Measurements from ENCODE around the gene LY9.

DNA sequence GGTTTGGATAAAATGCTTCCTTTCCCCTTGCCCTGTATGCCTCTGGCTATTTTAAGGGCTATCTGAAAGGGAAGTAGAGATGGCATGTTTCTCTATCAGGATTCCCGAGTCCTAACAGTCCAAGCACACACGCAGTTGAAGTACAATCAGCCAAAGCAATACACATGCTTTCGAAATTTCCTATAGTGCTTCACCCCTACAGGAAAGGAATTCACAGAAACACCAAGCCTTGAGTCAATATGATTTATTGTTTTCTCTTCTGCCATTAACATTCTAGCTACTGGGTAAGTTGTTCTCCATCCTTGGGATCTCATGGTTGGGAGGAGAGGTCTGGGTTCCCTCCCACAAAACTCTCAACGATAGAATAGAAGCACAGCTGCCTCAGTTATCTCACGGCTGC is 80.3 kb downstream of the LY9 start:
- TF ChIP-seq CTCF (IDR thresholded peaks at IDR 0.05) = no peak
- no peak for TF ChIP-seq POLR2A (IDR thresholded peaks at IDR 0.05)

Measured in thyroid gland (tissue), 4 donors.